Endothelial cell (in vitro differentiated cells): Measurements from ENCODE around the gene ABHD16B. TPM values are rescaled to one million over a fixed set of nuclear protein-coding genes. Genes with fewer than 3 reads are reported as not detected.

Experiments used
- DNase-seq: peaks from one replicate; pipeline ENCODE4 v3.0.0; 2021; ENCODE audit warnings: low spot score
- H3K27ac Mint-ChIP-seq: one replicate; pipeline ENCODE4 v1.8.0; 2021; ENCODE audit warnings: mixed read lengths, inconsistent platforms; ENCODE audit not compliant: unreplicated experiment
- H3K27me3 Mint-ChIP-seq: one replicate; pipeline ENCODE4 v1.8.0; 2021; ENCODE audit warnings: mild to moderate bottlenecking, moderate library complexity, mixed read lengths, inconsistent platforms; ENCODE audit not compliant: unreplicated experiment
- H3K36me3 Mint-ChIP-seq: one replicate; pipeline ENCODE4 v1.8.0; 2021; ENCODE audit warnings: mild to moderate bottlenecking, low read depth, mixed read lengths, inconsistent platforms; ENCODE audit not compliant: unreplicated experiment
- H3K4me1 Mint-ChIP-seq: one replicate; pipeline ENCODE4 v1.8.0; 2021; ENCODE audit warnings: mild to moderate bottlenecking, mixed read lengths, inconsistent platforms; ENCODE audit not compliant: unreplicated experiment
- H3K4me3 Mint-ChIP-seq: one replicate; pipeline ENCODE4 v1.8.0; 2021; ENCODE audit warnings: mild to moderate bottlenecking, mixed read lengths, inconsistent platforms; ENCODE audit not compliant: unreplicated experiment
- H3K9me3 Mint-ChIP-seq: one replicate; pipeline ENCODE4 v1.8.0; 2021; ENCODE audit warnings: mixed read lengths, inconsistent platforms; ENCODE audit not compliant: unreplicated experiment
- long read RNA-seq: library from polyadenylated mRNA; unstranded; transcript quantifications from one replicate; pipeline ENCODE4 v2.0.0, GENCODE V29; 2020; ENCODE audit not compliant: unreplicated experiment
- total RNA-seq: library from RNA; stranded (reverse); fragmentation: NEBNext Ultra II Directional; extraction: Animal tissue kit (Norgen Biotek cat#: 25700); gene quantifications from one replicate; pipeline ENCODE4 v1.2.1, GENCODE V29; 2021; ENCODE audit not compliant: unreplicated experiment
- TF ChIP-seq, protein P1 (sequence below): fragments of 200-600 bp; sonication (generic); IDR thresholded peaks from one replicate; pipeline ENCODE4 v1.5.0; 2021; ENCODE audit warnings: antibody characterized with exemption; ENCODE audit not compliant: unreplicated experiment

The ABHD16B gene
- total RNA-seq, result not detected
- long read RNA-seq, result 0 reads

DNA sequence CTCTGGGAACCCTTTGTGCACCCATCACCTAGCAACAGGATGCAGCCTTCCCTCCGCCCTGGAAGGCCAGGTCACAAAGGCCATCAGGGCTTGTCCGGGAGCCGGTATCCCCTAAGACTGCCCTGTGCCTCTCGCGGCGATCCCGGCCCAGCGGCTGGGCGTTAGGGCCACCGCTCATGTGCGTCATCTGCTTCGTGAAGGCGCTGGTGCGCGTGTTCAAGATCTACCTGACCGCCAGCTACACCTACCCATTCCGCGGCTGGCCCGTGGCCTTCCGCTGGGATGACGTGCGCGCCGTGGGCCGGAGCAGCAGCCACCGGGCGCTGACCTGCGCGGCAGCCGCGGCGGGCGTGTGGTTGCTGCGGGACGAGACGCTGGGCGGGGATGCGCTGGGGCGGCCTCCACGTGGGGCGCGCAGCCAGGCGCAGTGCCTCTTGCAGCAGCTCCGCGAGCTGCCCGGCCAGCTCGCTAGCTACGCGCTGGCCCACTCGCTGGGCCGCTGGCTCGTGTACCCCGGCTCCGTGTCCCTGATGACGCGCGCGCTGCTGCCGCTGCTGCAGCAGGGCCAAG is at the start of gene ABHD16B:
Gene ABHD16B (plus strand): TSS at position 134 of the 570 bp plus-strand sequence. CDS start 43 bp downstream, at position 177.
- Mint-ChIP-seq H3K9me3 (no peaks in the 10 kb centered on the region), H3K27me3 (peaks cover 11% of the 10 kb centered on the region), H3K27ac (no peak within 1 kb of the TSS), H3K4me1 (peaks cover 45% of the 10 kb centered on the region), H3K4me3 (no peak within 1 kb of the TSS), H3K36me3 (peaks cover 4% of the 10 kb centered on the region)
- TF ChIP-seq, protein P1, sequence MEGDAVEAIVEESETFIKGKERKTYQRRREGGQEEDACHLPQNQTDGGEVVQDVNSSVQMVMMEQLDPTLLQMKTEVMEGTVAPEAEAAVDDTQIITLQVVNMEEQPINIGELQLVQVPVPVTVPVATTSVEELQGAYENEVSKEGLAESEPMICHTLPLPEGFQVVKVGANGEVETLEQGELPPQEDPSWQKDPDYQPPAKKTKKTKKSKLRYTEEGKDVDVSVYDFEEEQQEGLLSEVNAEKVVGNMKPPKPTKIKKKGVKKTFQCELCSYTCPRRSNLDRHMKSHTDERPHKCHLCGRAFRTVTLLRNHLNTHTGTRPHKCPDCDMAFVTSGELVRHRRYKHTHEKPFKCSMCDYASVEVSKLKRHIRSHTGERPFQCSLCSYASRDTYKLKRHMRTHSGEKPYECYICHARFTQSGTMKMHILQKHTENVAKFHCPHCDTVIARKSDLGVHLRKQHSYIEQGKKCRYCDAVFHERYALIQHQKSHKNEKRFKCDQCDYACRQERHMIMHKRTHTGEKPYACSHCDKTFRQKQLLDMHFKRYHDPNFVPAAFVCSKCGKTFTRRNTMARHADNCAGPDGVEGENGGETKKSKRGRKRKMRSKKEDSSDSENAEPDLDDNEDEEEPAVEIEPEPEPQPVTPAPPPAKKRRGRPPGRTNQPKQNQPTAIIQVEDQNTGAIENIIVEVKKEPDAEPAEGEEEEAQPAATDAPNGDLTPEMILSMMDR, result no peak
- no peak for DNase-seq

DNA sequence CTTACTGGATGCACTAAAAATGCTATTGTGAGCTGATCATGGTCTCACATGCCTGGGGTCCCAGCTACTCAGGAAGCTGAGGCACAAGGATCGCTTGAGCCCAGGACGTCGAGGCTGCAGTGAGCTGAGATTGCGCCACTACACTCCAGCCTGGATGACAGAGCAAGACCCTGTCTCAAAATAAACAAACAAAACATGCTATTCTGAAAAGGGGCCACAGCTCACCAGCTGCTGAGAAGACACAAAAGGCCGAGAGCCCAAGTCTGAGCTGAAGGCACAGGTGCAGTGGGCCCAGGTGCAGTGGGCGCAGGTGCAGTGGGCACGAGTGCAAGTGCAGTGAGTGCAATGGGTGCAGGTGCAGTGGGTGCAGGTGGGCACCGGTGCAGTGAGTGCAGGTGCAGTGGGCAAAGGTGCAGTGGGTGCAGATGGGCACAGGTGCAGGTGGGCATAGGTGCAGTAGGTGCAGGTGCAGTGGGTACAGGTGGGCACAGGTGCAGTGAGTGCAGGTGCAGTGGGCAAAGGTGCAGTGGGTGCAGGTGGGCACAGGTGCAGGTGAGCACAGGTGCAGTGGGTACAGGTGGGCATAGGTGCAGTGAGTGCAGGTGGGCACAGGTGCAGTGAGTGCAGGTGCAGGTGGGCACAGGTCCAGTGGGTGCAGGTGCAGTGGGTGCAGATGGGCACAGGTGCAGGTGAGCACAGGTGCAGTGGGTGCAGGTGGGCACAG is 46.2 kb upstream of the ABHD16B start:
- no peak for DNase-seq
- Mint-ChIP-seq H3K27ac (no peak overlapping the region), H3K36me3 (peaks cover 18% of the 10 kb centered on the region), H3K27me3 (peaks cover 5% of the 10 kb centered on the region), H3K9me3 (no peaks in the 10 kb centered on the region), H3K4me3 (no peak overlapping the region), H3K4me1 (peaks cover 11% of the 10 kb centered on the region)
- TF ChIP-seq, protein P1, result no peak

DNA sequence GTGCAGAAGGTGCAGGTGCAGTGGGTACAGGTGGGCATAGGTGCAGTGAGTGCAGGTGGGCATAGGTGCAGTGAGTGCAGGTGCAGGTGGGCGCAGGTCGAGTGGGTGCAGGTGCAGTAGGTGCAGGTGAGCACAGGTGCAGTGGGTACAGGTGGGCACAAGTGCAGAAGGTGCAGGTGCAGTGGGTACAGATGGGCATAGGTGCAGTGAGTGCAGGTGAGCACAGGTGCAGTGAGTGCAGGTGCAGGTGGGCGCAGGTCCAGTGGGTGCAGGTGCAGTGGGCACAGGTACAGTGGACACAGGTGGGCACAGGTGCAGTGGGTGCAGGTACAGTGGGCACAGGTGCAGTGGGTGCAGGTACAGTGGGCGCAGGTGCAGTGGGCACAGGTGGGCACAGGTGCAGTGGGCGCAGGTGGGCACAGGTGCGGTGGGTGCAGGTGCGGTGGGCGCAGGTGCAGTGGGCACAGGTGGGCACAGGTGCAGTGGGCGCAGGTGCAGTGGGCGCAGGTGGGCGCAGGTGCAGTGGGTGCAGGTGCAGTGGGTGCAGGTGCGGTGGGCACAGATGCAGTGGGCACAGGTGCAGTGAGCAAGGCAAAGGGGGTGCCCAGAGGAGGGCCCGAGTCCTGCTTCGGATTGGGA is 45.6 kb upstream of the ABHD16B start:
- Mint-ChIP-seq H3K9me3 (no peaks in the 10 kb centered on the region), H3K27me3 (peaks cover 5% of the 10 kb centered on the region), H3K4me1 (peaks cover 8% of the 10 kb centered on the region), H3K36me3 (peaks cover 18% of the 10 kb centered on the region), H3K4me3 (no peak overlapping the region), H3K27ac (no peak overlapping the region)
- TF ChIP-seq, protein P1, result no peak
- DNase-seq, result no peak

DNA sequence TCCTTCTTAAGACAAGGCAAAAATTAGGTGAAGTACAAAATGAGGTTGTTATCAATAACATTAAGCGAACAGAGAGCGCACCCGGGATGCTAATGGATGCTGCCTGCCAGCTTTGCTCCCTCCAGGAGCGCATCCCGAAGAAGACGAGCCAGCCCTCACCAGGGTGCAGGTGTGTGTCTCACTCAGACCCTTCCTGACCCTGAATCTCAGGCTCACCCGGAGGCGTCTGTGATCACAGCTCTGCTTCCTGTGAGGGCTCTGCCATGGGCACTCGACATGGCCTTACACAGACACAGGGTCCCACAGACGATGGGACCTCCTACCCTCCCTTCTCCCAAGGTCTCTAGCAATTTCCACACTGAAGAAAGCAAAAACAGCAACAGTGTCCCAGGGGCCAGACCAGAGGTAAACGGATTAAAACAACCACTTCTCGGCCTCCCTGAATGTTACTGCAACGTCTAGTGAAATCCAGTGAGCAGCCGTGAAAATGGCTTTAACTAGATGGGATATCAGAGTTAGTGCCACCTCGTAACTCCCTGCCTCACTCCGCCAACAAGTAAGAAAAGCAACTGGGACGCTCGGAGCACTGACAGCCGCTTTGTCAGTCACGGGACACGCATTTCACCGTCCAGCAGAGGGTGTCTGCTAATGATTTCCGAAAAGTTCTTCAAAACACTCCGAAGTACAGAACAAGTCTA is 41.9 kb upstream of the ABHD16B start:
- Mint-ChIP-seq H3K4me1 (peaks cover 21% of the 10 kb centered on the region), H3K4me3 (no peak overlapping the region), H3K36me3 (peaks cover 19% of the 10 kb centered on the region), H3K9me3 (no peaks in the 10 kb centered on the region), H3K27me3 (peaks cover 5% of the 10 kb centered on the region), H3K27ac (no peak overlapping the region)
- DNase-seq, result no peak
- TF ChIP-seq, protein P1, result no peak
